Measurements from ENCODE around the gene TBX18. TPM values are rescaled to one million over a fixed set of nuclear protein-coding genes. Genes with fewer than 3 reads are reported as not detected.

TBX18 gene
- total RNA-seq, 4 donors from 2014 or later, result 0.62 to 4.2 (median 2.7) TPM

- Histone ChIP-seq H3K36me3 (no peaks in the 10 kb centered on the region), H3K4me1 (peaks cover 10% of the 10 kb centered on the region), H3K4me3 (no peak overlapping the region), H3K9me3 (no peaks in the 10 kb centered on the region), H3K27ac (no peak overlapping the region), H3K27me3 (no peaks in the 10 kb centered on the region)
- 72% methylated on average over 5 of the region's 5 CpGs for WGBS
- no peak for DNase-seq (ENCODE audit: low spot score in 2 of 2)
- no peak for TF ChIP-seq POLR2A (IDR thresholded peaks at IDR 0.05)
These were observed 12.1 kb downstream of the TBX18 start for GRCh38 chr6:84752118-84752850.

- TF ChIP-seq EP300 (IDR thresholded peaks at IDR 0.05), result no peak
- TF ChIP-seq POLR2A (IDR thresholded peaks at IDR 0.05), result no peak
- TF ChIP-seq, protein P1, sequence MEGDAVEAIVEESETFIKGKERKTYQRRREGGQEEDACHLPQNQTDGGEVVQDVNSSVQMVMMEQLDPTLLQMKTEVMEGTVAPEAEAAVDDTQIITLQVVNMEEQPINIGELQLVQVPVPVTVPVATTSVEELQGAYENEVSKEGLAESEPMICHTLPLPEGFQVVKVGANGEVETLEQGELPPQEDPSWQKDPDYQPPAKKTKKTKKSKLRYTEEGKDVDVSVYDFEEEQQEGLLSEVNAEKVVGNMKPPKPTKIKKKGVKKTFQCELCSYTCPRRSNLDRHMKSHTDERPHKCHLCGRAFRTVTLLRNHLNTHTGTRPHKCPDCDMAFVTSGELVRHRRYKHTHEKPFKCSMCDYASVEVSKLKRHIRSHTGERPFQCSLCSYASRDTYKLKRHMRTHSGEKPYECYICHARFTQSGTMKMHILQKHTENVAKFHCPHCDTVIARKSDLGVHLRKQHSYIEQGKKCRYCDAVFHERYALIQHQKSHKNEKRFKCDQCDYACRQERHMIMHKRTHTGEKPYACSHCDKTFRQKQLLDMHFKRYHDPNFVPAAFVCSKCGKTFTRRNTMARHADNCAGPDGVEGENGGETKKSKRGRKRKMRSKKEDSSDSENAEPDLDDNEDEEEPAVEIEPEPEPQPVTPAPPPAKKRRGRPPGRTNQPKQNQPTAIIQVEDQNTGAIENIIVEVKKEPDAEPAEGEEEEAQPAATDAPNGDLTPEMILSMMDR (IDR thresholded peaks at IDR 0.05), result no peak
- TF ChIP-seq POLR2AphosphoS5 (IDR thresholded peaks at IDR 0.05), result no peak
- Histone ChIP-seq H3K27ac (no peak overlapping the region), H3K9me3 (no peaks in the 10 kb centered on the region), H3K4me1 (peaks cover 7% of the 10 kb centered on the region), H3K4me3 (no peak overlapping the region), H3K27me3 (no peaks in the 10 kb centered on the region), H3K36me3 (no peaks in the 10 kb centered on the region)
- DNase-seq (ENCODE audit: low spot score in 2 of 2), result no peak
These were observed 15.2 kb downstream of the TBX18 start for GRCh38 chr6:84749181-84749580.

- Histone ChIP-seq H3K27me3 (no peaks in the 10 kb centered on the region), H3K4me3 (no peak overlapping the region), H3K9me3 (no peaks in the 10 kb centered on the region), H3K4me1 (peaks cover 3% of the 10 kb centered on the region), H3K27ac (no peak overlapping the region), H3K36me3 (no peaks in the 10 kb centered on the region)
- no peak for TF ChIP-seq POLR2AphosphoS5 (IDR thresholded peaks at IDR 0.05)
- DNase-seq (ENCODE audit: low spot score in 2 of 2), result no peak
- 50% methylated on average over 2 of the region's 2 CpGs for WGBS
These were observed 16.0 kb downstream of the TBX18 start for GRCh38 chr6:84748376-84748775.

- DNase-seq (ENCODE audit: low spot score in 2 of 2), result no peak
- WGBS, result 49% methylated on average over 4 of the region's 4 CpGs
- H3K27me3 ChIP-seq, result no peaks in the 10 kb centered on the region
- no peak overlapping the region for H3K27ac ChIP-seq
- H3K4me1 ChIP-seq, result peaks cover 2% of the 10 kb centered on the region
- TF ChIP-seq POLR2A (IDR thresholded peaks at IDR 0.05) (no peak), EP300 (IDR thresholded peaks at IDR 0.05) (no peak), POLR2AphosphoS5 (IDR thresholded peaks at IDR 0.05) (no peak)
- TF ChIP-seq, protein P1 (IDR thresholded peaks at IDR 0.05), result no peak
- H3K9me3 ChIP-seq, result no peaks in the 10 kb centered on the region
- peaks cover 3% of the 10 kb centered on the region for H3K36me3 ChIP-seq
- H3K4me3 ChIP-seq, result no peak overlapping the region
These were observed 20.8 kb downstream of the TBX18 start for GRCh38 chr6:84743616-84744015.

- no peaks in the 10 kb centered on the region for H3K27me3 ChIP-seq
- WGBS, result 46% methylated on average over 1 of the region's 1 CpG
- no peaks in the 10 kb centered on the region for H3K4me1 ChIP-seq
- H3K27ac ChIP-seq, result no peak overlapping the region
- TF ChIP-seq POLR2A (IDR thresholded peaks at IDR 0.05), result no peak
- peaks cover 9% of the 10 kb centered on the region for H3K36me3 ChIP-seq
- no peaks in the 10 kb centered on the region for H3K9me3 ChIP-seq
- no peak overlapping the region for H3K4me3 ChIP-seq
- DNase-seq (ENCODE audit: low spot score in 2 of 2), result no peak
These were observed 24.0 kb downstream of the TBX18 start for GRCh38 chr6:84740385-84740784.

GRCh38 chr6:84739866-84740208 lies 24.6 kb downstream of the TBX18 start:
- no peak for DNase-seq (ENCODE audit: low spot score in 2 of 2)
- WGBS, result 64% methylated on average over 1 of the region's 1 CpG
- H3K9me3 ChIP-seq, result no peaks in the 10 kb centered on the region

More at GRCh38 chr6:84739866-84740208, 24.6 kb downstream of the TBX18 start:
- TF ChIP-seq POLR2A (IDR thresholded peaks at IDR 0.05) (no peak), POLR2AphosphoS5 (IDR thresholded peaks at IDR 0.05) (no peak), EP300 (IDR thresholded peaks at IDR 0.05) (no peak)
- TF ChIP-seq, protein P1 (IDR thresholded peaks at IDR 0.05), result no peak
- Histone ChIP-seq H3K27ac (no peak overlapping the region), H3K36me3 (peaks cover 9% of the 10 kb centered on the region), H3K4me3 (no peak overlapping the region), H3K27me3 (no peaks in the 10 kb centered on the region), H3K4me1 (no peaks in the 10 kb centered on the region)

All from suprapubic skin (tissue), 4 donors.